Urothelium cell line (cell line): Measurements from ENCODE around the gene VAV2.
A peak's percentile ranks its signal among the peaks of the same experiment; 100 is the strongest.
"Not testable (repeated sequence)": the region's sequence is repeated elsewhere in the genome, so short reads cannot be mapped to it uniquely, and the experiment has no call there.

Experiments used
- DNase-seq: peaks from one replicate; pipeline ENCODE4 v3.0.0; 2011; ENCODE audit warnings: low spot score, mixed read lengths
- FAIRE-seq: peaks from 2 replicates; lab custom pipeline; 2011; peaks lifted over from hg19 to GRCh38; lab: Jason Lieb, UNC

VAV2 gene

DNA sequence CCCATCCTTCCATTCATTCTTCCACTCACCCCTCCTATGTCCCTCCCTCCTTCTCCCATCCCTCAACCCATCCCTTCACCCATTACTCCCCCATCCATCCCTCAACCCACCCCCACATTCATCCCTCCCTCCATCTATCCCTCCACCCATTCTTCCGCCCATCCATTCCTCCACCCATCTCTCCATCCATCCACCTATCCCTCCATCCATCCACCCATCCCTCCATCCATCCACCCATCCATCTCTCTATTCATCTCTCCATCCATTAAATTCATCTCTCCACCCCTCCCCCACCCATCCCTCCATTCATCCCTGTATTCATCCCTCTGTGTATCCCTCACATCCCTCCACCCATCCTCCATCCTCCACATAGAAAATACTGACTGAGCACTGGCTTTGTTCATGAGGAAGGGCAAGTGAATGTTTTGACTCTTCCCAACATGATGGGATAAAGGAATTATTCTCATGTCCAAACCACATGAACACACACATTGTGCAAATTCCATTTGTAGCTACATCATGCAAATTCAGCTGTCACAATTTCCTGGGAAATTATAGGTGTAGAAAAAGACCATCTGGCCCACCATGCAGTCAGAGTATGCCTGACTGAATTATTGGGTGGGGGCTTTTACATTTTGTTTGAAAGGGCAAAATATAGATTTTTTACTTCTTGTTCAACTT, 6.9 kb upstream of the VAV2 start:
- no peak for DNase-seq
- FAIRE-seq: no peak

DNA sequence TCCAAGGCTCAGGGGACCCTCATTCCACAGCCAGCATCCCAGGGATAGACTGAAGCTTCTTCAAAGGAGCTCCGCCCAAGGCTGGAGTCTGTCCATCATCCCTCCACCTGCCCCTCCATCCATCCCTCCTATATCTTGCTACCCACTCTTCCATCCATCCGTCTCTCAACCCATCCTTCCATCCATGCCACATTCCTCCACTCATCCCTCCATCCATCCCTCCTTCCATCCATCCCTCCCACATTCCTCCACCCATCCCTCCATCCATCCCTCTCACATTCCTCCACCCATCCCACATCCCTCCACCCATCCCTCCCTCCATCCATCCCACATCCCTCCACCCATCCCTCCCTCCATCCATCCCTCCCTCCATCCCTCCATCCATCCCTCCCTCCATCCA, 5.5 kb upstream of the VAV2 start:
- FAIRE-seq (peak; percentile 58), DNase-seq (no peak)

DNA sequence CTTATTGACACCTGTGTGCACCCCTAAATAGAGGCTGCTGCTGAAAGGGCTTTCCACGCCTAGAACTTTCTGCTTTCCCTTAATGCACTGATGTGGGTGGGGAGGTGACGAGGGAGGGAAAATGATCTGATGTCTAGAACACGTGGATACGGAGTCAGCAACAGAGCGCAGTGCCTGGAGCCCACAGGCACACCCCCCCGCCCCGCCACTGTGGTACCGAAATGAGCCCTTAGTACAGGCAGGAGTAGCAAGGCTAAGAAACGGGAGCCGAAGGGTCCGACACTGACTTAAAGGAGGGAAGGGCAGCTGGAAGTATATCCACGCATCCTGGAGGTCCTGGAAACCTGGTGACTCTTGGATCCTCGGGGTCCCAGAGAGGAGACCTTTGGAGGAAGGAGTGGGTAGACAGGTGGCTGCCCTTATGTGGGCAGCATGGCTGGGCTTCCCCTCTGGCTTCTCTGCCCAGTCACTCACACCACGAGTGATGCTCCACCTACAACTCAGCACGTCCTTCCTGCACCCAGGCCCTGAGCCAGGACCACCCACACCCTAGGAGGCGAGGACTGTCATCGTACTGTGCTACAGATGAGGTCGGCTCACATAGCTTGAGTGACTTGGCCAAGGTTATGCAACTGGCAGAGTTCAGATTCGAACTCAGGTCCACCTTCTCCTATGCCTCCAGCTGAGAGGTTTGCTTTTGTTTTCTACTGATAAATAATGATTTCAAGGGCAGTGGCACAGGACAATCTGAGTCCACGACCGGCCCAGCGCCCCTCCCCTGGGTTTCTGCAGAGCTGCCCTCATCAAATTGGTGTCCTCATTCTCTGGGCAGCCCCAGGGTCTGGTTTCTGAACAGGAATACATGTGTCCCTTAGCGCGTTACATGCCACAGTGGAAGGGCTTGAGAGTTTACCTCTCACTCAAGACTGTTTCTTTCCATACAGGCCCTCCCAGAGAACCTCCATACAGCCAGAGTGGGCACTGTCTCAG, 4.7 kb upstream of the VAV2 start:
- no peak for DNase-seq
- no peak for FAIRE-seq

DNA sequence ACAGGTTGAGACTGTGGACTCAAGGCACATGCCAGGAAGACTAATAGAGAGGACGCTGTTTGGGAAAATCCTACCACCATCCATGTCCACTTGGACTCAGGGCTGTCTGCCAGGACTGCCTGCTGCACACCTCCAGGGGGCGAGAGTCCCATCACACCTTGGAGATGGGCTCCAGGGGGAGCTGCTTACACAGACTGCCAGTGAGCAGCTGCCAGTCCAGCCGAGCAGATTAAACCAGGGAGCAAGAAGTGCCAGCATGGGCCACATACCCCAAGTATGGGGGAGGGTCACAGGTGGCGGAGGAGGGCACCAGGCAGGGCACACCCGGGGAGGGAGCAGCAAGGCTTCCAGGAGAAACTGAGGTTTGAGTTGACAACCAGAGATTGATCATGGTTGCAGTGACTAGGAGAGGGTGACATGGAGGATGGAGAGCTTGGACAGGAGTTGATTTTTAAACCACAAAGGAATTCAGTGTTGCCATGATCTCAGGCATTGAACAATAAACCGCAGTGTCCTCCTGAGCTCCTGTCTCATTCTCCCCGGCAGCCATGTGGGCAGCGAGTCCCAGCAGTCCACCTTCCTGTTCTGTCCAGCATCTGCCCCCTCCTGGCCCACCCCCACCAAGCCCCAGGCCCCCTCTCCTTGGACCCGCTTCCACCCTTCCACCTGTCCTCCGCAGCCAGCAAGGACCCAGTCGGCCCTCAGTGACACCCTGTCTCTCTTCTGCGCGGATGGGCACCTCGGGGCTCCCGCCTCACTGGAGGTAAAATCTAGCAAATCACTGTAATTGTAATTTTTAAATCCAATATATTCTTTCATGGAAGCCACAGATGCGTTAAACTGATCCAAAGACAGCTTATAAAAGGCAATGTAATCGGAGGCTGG, 3.1 kb upstream of the VAV2 start:
- DNase-seq: peak; percentile 56
- no peak for FAIRE-seq

DNA sequence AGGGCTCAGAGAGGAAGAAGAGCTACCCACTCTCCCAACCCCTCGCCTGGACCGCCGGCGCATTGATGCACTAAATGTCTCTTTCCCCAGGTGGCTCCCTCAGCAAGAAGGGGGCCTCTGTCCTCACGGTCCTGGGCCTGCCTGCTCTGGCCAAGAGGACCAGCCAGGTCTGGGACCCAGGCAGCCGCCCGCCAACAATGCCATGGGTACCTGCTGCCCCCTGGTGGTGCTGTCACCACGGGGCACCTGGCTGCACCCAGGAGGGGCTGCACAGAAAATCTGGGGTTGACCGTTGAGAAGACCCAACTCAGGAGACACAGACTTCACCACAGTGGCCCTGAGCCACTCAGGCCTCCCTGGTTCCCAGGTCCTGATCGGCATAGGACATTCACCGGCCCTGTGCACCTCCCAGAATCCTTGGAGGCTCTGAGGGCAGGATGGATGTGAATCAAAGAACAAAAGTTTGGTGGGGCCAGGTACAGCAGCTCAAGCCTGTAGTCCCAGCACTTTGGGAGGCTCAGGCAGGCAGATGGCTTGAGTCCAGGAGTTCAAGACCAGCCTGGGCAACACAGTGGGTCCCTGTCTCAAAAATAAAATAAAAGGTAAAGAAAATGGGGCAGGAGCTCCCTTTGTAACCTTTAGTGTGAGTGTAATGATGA, 2.4 kb upstream of the VAV2 start:
- DNase-seq: peak; percentile 81

DNA sequence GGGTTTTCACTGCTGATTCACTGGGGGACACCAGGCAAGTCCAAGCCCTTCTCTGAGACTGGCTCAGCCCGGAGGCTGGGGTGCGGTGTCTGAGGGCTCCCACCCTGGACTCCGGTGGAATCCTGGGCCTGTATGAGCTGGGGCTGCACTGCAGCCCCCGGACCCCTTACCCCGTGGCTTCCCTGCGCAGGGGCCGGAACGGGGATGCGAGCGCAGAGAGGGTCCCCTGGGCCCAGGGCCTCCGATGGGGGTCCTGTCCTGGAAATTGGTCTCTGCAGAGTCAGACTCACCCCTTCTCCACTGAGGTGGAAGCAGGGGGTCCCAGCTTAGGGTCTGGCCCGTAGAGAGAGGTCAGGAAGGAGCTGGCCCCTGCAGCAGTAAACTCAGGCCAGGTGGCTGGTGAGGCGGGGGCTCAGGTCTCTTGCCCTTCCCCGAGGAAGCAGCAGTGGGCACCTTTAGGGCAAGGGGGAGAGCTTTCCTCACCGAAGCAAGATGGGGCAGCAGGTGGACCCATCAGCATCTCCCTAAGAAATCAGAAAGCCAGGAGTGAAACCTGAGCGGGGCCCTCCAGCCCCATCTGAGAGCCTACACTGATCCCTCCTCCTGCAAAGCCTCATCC, 1.6 kb upstream of the VAV2 start:
- FAIRE-seq (no peak), DNase-seq (no peak)

More for the DNA sequence above, 2.4 kb upstream of the VAV2 start:
- FAIRE-seq: peak; percentile 56

DNA sequence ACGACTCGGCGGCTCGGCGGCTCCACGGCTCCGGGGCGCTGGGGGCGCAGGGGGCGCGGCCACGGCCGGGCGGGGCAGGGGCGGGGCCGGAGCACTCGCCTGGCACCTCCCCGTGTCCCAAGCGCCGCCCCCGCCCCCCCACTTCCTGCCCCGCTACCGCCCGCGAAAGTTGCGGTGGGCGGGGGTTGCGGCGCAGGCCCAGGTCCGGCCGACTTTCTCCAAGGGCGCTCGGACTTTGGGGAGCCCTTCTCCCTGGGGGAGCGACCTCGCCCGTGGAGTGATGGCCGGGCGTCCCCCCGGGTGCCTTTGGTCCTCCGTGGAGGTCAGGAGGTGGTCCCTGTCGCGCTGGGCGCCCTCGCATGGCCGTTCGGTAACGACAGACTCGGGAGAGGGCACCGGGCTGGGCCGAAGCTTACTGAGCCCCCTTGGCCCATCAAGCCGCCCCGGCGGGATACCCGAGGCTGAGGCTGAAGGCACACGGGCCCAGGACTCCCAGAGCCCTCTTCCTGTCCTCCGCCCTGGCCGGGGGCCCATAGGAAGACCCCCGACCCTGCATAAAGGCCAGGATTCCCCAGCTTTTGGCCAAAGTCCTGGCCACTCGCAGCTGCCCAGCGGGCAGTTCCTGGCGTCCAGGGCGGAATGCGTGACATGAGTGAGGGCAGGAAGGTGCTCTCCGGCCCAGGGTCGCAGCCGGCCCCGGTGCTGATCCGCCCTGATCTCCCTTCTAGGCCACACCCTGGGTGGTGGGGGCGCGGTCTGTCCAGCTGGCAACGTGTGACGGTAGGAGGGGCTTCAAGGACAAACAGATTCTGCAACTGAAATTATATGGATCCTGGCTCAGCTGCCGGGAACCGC, 883 bp upstream of the VAV2 start:
- DNase-seq (peak; percentile 87), FAIRE-seq (peak; percentile 85)

DNA sequence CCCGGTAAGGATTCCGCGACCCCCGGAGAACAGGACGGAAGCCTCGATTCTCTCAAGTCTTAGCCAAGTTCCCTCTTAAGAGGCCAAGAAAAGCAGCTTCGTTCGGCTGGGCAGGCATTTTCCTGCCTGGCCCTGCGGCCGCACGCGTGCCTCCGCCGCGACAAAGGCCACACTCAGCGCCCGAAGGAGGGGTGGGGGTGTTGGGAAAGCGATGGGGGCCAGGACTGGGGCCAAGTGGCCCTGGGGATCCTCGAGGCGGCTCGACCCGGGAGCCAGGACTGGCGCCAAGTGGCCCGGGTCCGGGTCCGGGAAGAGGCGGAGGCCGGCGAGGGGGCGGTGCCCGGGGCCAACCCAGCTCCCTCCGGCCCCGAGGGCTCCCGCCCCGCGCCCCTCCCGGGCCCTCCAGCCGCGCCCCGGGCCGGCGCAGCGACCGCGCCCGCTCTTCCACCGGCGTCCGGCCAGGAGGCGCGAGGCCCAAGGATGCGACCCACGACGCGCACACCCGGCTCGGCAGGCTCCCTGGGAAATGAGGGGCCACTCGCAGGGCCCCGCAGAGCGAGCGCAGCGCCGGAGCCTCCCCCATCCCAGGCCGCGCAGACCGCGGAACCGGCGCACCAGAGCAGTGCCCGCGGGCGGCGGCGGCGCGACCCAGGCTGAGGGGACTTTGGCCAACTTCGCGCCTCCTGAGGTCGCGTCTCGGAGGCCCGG, 756 bp downstream of the VAV2 start:
- FAIRE-seq: no peak
- peak; percentile 31 for DNase-seq

DNA sequence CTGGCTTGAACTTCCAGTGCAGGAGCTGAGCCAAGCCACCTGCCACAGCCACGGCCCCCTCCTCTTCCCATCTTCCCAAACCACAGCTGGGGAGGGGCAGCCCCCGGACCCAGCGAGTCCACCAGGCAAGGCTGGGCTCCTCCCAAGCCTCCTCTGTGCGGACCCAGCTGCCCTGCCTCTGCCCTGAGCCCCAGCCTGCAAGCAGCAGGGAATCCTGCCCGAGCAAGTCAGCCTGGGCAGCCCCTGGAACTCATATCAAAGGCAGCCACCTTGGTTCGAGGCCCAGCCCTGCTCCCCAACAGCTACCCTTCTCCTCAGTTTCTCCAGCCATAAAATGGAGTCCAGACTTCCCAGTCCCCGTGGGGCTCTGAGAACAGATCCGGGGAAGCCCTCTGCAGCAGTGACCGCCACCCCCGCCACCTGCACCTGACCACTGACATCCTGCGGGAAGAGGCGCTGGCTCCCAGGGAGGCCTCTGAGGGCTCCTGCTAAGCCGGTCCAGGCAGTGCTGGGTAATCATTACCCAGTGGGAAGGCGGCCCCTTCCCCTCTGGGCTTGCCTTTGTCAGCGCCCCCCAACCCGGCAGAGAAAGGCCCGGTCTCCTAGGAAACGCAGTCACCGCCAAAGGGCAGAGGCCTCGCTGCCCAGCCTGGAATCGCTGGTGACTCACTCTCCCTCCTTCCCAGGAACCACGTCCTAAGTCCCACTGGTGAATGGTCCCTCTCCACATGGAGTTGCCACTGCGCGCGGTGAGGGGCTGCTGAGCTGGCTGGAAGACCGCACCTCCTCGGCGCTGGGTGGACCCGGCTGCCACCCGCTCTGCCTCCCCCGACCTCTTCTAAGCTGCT, 1.5 kb downstream of the VAV2 start:
- no peak for FAIRE-seq
- DNase-seq: peak; percentile 56

DNA sequence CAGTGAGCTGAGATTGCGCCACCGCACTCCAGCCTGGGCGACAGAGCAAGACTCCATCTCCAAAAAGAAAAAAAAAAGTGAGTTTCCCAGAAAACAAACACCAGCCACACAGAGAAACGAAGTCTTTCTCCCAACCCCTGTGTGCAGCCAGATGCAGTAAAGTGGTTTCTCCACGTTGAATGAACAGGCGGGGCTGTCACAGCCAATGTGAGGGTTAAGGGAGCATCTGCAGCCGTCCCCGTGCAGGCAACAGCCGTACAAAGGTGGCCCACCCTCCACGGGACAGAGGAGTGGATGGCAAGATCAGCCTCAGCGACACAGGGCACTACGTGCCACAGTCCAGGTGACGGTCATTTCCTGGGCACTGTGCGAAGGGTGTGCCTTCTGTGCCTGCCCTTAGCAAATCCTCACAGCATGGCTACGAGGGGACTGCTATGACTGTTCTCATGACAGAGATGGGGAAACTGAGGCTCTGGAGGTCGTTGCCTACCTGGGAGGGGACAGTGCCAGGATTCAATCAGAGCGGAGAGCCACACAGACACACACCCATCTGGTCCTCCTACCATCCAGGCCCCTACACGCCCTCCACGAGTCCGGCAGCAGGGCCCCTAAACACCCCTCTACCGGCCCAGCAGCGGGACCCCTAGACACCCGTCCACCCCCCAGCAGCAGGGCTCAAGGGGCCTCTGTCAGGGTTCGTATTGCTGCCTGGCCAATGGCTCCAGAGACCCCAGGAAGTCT, 2.3 kb downstream of the VAV2 start:
- DNase-seq: no peak
- FAIRE-seq: no peak

DNA sequence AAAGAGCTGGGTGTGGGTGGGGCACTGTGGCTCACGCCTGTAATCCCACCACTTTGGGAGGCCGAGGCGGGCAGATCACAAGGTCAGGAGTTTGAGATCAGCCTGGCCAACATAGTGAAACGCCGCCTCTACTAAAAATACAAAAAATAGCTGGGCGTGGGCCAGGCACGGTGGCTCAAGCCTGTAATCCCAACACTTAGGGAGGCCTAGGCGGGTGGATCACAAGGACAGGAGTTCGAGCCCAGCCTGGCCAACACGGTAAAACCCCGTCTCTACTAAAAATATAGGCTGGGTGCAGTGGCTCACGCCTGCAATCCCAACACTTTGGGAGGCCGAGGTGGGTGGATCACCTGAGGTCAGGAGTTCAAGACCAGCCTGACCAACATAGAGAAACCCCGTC, 3.4 kb downstream of the VAV2 start:
- not testable (repeated sequence) for FAIRE-seq, DNase-seq

DNA sequence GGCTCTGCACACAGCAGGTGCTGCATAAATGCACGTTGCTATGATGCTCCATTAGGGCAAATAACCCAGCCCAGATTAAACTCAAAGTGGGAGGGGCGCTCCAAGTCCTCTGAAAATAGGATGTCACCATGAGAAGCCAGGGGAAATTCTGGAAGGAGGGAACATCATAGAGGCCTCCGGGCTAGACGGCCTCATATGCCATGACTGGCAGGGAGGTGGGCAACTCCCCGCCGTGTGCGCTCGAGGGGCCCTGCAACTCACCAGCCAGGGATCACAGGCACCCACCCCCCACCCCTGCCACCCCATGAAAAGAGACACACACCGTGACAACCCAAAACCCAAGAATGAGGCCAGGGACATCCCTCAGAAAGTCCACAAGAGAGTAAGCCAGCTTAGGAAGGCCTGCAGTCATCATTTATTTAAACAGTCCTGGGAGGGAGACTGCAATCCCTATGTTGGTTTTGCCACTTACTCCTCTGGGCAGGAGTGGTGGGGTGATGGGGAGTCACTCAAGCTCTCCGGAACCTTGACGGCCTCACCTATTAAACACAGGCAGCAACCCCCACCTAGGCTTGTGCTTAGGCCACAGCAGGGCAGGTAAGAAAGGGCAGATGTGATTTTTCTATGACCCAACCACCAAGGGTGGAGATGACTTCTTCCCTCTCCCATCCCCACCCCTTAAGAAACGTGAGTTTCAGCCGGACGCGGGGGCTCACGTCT, 4.0 kb downstream of the VAV2 start:
- DNase-seq: no peak
- FAIRE-seq: no peak

DNA sequence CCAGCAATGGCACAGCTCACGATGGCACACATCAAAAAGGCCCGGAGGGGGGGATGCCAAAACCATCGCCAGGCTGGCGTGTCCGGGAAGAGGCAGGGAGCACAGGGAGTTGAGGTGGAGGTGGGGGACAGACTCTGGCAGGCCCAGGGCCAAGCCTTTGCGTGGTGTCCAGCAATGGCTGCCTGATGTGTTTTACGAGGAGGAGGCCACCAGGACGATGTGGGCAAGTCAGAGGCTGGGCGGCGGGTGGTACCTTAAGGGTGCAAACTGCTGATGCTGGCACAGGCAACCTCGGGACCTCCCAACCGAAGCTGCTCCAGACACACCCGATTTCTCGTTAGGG, 4.7 kb downstream of the VAV2 start:
- no peak for DNase-seq
- no peak for FAIRE-seq

DNA sequence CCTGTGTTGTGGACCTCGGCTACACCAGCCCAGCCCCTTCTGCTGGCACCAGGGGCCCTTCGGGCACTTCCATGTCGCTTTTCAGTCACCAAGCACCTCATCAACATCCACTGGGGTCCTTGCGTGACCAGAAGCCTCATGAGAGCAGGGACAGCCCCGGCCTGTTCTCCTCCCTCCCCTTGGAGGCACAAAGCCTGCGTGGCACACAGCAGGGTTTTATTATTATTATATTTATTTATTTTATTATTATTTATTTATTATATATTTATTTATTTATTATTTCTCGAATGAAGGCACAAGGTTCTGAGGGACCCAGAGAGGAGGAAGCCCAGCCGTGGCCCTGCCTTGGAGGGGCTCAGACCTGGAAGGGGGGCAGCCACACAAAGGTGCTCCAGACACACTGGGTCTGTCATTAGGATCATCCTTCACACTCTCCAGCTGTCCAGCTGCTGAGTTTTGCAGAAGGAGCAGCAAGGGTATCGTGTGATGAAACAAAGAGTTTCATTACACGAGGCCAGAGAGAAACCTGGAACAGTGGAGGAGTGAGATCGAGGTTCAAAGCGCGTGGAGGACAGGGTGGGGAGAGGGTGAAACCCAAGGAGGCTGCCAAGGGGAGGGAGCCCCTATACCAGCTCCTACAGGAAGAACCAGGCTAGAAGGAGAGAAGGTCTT, 5.2 kb downstream of the VAV2 start:
- FAIRE-seq (no peak), DNase-seq (no peak)

DNA sequence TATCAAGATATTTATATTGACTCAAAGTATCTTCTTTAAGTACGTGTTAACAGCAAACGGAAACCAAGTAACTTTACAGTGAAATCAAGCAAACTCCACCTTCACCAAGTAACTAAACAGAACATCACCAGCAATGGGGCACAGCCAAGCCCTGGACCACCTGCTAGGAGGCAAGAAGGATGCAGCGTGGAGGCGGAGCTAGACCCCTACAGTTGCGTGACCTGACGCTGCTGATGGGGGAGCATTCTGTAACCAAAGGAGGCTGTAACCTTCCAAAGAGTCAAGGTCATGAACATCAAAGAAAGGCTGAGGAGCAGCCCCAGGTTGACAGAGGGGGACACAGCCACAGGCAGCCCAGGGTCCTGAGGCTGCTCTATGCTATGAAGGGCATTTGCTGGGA, 6.1 kb downstream of the VAV2 start:
- DNase-seq: no peak
- FAIRE-seq: no peak
